SK-N-SH treated with all-trans-retinoic acid at 6 μM for 48 hours (cell line): Measurements from ENCODE around the gene RNF44.

Source experiments
- ATAC-seq: fragments of 200-7000 bp; cut with Tn5 transposase; 3 replicates; pipeline ENCODE4 v1.9.1; 2020; ENCODE audit warnings: mild to moderate bottlenecking, moderate library complexity
- ARNTL ChIP-seq: fragments of 450-650 bp; formaldehyde crosslinking; IDR thresholded peaks from 2 replicates; pipeline ENCODE4 v1.5.0; 2020; ENCODE audit warnings: low read depth, mild to moderate bottlenecking, moderate library complexity, borderline replicate concordance
- BACH2 ChIP-seq: fragments of 250-450 bp; sonication (Bioruptor Pico); IDR thresholded peaks from 2 replicates; pipeline ENCODE4 v1.9.0; 2021; ENCODE audit warnings: mild to moderate bottlenecking, borderline replicate concordance
- CSRNP3 ChIP-seq: fragments of 250-450 bp; sonication (Bioruptor Pico); IDR thresholded peaks from 2 replicates; pipeline ENCODE4 v1.5.1; 2021; ENCODE audit warnings: mild to moderate bottlenecking, moderate library complexity
- GLIS3 ChIP-seq: fragments of 250-450 bp; sonication (Bioruptor Pico); IDR thresholded peaks from 2 replicates; pipeline ENCODE4 v1.5.0; 2020; ENCODE audit warnings: mild to moderate bottlenecking, moderate library complexity
- PATZ1 ChIP-seq: fragments of 250-450 bp; sonication (Bioruptor Pico); IDR thresholded peaks from 2 replicates; pipeline ENCODE4 v1.8.0; 2020; ENCODE audit warnings: mild to moderate bottlenecking, moderate library complexity, borderline replicate concordance
- POU6F1 ChIP-seq: fragments of 250-450 bp; sonication (Bioruptor Pico); IDR thresholded peaks from 2 replicates; pipeline ENCODE4 v1.8.0; 2021; ENCODE audit warnings: low read depth, mild to moderate bottlenecking, moderate library complexity, borderline replicate concordance
- PPARA ChIP-seq: fragments of 250-450 bp; sonication (Bioruptor Pico); IDR thresholded peaks from 2 replicates; pipeline ENCODE4 v1.5.0; 2020; ENCODE audit warnings: mild to moderate bottlenecking, borderline replicate concordance
- RARB ChIP-seq: fragments of 250-450 bp; sonication (Bioruptor Pico); IDR thresholded peaks from 2 replicates; pipeline ENCODE4 v1.8.0; 2021; ENCODE audit warnings: mild to moderate bottlenecking, moderate library complexity
- SNAI2 ChIP-seq: fragments of 250-450 bp; sonication (Bioruptor Pico); IDR thresholded peaks from 2 replicates; pipeline ENCODE4 v1.5.0; 2020; ENCODE audit warnings: mild to moderate bottlenecking, moderate library complexity
- TCF4 ChIP-seq: fragments of 250-450 bp; sonication (Bioruptor Pico); IDR thresholded peaks from 2 replicates; pipeline ENCODE4 v1.8.0; 2021; ENCODE audit warnings: mild to moderate bottlenecking, moderate library complexity, borderline replicate concordance
- TOX ChIP-seq: fragments of 250-450 bp; sonication (Bioruptor Pico); IDR thresholded peaks from 2 replicates; pipeline ENCODE4 v1.8.0; 2021; ENCODE audit warnings: mild to moderate bottlenecking, moderate library complexity, borderline replicate concordance
- TSHZ2 ChIP-seq: fragments of 250-450 bp; sonication (Bioruptor Pico); IDR thresholded peaks from 2 replicates; pipeline ENCODE4 v1.5.0; 2020; ENCODE audit warnings: mild to moderate bottlenecking, moderate library complexity
- ZC3H10 ChIP-seq: fragments of 250-450 bp; sonication (Bioruptor Pico); IDR thresholded peaks from 2 replicates; pipeline ENCODE4 v1.5.1; 2021; ENCODE audit warnings: mild to moderate bottlenecking, moderate library complexity
- ZFP3 ChIP-seq: fragments of 250-450 bp; sonication (Bioruptor Pico); IDR thresholded peaks from 2 replicates; pipeline ENCODE4 v1.5.0; 2020; ENCODE audit warnings: mild to moderate bottlenecking, moderate library complexity
- ZFP30 ChIP-seq: fragments of 450-650 bp; formaldehyde crosslinking; IDR thresholded peaks from 2 replicates; pipeline ENCODE4 v1.5.0; 2022; ENCODE audit warnings: mild to moderate bottlenecking, moderate library complexity
- ZNF70 ChIP-seq: fragments of 450-650 bp; formaldehyde crosslinking; IDR thresholded peaks from 2 replicates; pipeline ENCODE4 v1.5.0; 2020; ENCODE audit warnings: mild to moderate bottlenecking, moderate library complexity

The RNF44 gene

GRCh38 chr5:176500511-176500910 is 36.7 kb downstream of the RNF44 start:
- no peak for ATAC-seq
- TF ChIP-seq POU6F1: no peak
- no peak for TF ChIP-seq BACH2 (CRISPR knock-in tag)
- no peak for TF ChIP-seq CSRNP3 (CRISPR knock-in tag)
- no peak for TF ChIP-seq SNAI2 (CRISPR knock-in tag)
- no peak for TF ChIP-seq ZNF70 (CRISPR knock-in tag)
- TF ChIP-seq TCF4 (CRISPR knock-in tag): no peak
- no peak for TF ChIP-seq TSHZ2

- TF ChIP-seq ZC3H10 (no peak), TSHZ2 (no peak), ZFP30 (CRISPR knock-in tag) (no peak), GLIS3 (CRISPR knock-in tag) (no peak), ARNTL (no peak)
- TF ChIP-seq, all 23 proteins: peak for 0
- ATAC-seq: no peak
These were observed 37.9 kb downstream of the RNF44 start for GRCh38 chr5:176499273-176499672.

GRCh38 chr5:176497852-176498251 is 39.4 kb downstream of the RNF44 start:
- ATAC-seq: no peak
- TF ChIP-seq CSRNP3 (CRISPR knock-in tag) (no peak), TOX (CRISPR knock-in tag) (no peak), ZFP3 (CRISPR knock-in tag) (no peak), TCF4 (CRISPR knock-in tag) (no peak), PATZ1 (CRISPR knock-in tag) (no peak), RARB (CRISPR knock-in tag) (no peak), ZFP30 (CRISPR knock-in tag) (no peak), PPARA (CRISPR knock-in tag) (no peak), ZNF70 (CRISPR knock-in tag) (no peak), BACH2 (CRISPR knock-in tag) (no peak)
